ENCODE results near the gene SYCN.

DNA sequence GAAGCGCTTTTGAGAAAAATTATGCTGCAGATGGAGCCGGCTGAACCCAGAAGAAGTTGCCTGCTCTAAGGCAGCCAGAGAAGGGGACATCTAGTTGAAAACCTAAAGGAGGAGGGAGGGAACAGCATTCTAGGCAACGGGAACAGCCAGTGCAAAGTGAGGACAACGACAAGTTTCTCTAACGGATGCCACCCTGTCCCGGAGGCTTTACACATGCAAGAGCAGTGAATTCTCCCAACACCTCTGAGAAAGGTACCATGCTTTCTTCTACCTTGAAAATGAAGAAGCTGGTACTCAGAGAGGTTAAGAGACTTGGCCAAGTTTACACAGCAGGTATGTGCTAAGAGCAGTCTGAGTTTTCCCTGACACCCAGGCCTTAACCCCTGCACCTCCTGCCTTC, 34.9 kb upstream of the SYCN start:
- TF ChIP-seq, protein P1, sequence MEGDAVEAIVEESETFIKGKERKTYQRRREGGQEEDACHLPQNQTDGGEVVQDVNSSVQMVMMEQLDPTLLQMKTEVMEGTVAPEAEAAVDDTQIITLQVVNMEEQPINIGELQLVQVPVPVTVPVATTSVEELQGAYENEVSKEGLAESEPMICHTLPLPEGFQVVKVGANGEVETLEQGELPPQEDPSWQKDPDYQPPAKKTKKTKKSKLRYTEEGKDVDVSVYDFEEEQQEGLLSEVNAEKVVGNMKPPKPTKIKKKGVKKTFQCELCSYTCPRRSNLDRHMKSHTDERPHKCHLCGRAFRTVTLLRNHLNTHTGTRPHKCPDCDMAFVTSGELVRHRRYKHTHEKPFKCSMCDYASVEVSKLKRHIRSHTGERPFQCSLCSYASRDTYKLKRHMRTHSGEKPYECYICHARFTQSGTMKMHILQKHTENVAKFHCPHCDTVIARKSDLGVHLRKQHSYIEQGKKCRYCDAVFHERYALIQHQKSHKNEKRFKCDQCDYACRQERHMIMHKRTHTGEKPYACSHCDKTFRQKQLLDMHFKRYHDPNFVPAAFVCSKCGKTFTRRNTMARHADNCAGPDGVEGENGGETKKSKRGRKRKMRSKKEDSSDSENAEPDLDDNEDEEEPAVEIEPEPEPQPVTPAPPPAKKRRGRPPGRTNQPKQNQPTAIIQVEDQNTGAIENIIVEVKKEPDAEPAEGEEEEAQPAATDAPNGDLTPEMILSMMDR (IDR thresholded peaks at IDR 0.05): no peak
- TF ChIP-seq EP300 (IDR thresholded peaks at IDR 0.05): no peak
- no peak for TF ChIP-seq POLR2AphosphoS5 (IDR thresholded peaks at IDR 0.05)
- TF ChIP-seq POLR2A (IDR thresholded peaks at IDR 0.05): no peak
